CD4-positive, alpha-beta T cell treated with Interleukin-15 for 1 hour (primary cell): ENCODE results near the gene WFIKKN2.
"Not testable (repeated sequence)": the region's sequence is repeated elsewhere in the genome, so short reads cannot be mapped to it uniquely, and the experiment has no call there.

Experiments used
- DNase-seq: peaks from one replicate; pipeline ENCODE4 v3.0.0-alpha.2; 2020

The WFIKKN2 gene, protein sequence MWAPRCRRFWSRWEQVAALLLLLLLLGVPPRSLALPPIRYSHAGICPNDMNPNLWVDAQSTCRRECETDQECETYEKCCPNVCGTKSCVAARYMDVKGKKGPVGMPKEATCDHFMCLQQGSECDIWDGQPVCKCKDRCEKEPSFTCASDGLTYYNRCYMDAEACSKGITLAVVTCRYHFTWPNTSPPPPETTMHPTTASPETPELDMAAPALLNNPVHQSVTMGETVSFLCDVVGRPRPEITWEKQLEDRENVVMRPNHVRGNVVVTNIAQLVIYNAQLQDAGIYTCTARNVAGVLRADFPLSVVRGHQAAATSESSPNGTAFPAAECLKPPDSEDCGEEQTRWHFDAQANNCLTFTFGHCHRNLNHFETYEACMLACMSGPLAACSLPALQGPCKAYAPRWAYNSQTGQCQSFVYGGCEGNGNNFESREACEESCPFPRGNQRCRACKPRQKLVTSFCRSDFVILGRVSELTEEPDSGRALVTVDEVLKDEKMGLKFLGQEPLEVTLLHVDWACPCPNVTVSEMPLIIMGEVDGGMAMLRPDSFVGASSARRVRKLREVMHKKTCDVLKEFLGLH

DNA sequence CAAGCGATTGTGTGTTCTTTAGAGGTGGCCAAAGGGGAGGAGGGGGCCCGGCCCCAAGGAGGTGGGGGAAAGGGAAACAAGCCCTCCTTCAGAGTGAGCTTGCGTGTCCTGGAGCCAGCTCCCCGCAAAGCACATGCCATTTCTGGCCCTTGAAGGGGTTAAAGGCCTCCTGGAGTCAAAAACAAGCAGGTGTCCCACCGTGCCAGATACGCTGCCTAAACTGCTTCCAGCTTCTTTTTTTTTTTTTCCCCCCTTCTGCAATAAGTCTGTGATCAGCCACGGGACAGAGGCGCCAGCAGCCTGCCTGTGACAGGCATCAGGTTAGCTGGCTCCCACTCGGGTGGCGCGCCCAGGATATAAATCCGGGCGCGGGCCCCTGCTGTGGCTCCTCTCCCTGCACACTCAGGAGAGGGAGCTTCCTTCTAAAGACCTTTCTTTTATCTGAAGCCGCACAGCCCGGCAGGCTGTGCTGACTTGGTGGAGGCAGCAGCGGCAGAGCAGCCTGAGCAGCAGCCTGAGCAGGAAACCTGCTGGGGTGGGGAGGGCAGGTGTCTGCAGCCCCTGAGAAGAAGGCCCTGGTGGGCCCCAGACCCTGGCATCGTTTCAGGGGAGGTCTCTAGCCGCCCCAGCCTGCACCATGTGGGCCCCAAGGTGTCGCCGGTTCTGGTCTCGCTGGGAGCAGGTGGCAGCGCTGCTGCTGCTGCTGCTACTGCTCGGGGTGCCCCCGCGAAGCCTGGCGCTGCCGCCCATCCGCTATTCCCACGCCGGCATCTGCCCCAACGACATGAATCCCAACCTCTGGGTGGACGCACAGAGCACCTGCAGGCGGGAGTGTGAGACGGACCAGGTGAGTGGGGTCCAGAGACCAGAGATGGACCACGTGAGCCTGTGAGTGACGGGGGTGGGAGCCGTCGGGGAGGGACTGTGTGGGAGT lies at the start of gene WFIKKN2:
WFIKKN2 (plus strand) TSS at position 286 of the 934 bp plus-strand sequence; CDS start at position 638, 352 bp downstream.
- DNase-seq, result no peak

DNA sequence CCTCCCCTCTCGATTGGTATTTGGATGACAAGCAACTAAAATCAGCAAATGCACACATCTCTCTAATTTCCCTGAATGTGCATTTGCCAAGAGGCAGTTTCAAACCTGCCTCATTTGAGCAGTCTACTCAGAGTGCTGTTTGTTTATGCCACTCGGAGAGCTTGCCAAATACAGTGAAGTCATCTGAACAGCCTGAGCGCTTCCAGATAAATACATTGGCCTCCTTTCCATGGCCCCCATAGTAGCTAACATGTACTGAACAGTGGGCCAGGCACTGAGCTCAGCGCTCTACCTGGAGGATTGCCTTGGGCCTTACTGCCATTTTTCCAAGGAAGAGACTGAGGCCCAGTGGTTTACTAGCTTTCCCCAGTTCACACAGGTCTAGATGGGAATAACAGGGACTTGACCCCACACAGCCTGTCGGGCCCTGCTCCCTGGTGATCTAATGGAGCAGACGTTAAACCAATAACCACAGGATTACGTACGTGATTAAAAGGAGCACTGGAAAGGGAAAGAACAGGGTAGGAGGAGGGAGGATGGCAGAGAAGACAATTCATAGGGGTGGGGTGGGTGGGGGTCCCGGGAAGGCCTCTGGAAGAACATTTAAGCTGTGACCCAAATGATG lies 49.3 kb upstream of the WFIKKN2 start:
- DNase-seq, result no peak

DNA sequence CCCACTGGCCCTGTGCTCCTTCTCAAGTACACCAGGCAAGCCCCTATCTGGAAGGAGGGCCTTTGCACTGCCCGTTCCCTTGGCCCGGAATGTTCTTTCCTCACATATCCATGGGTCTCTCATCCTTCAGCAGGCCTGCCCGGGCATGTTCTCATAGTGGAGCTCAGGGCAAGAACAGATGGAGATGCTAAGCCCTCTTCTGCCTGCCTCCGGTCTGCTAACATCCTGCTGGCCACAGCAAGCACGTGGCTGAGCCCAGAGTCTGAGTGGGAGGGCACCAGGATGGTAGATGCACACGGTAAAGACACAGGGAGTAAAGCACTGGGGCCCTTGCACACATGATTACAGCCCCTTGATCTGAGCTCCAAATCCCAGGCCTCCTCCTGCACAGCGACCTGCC lies 48.3 kb upstream of the WFIKKN2 start:
- DNase-seq, result no peak

DNA sequence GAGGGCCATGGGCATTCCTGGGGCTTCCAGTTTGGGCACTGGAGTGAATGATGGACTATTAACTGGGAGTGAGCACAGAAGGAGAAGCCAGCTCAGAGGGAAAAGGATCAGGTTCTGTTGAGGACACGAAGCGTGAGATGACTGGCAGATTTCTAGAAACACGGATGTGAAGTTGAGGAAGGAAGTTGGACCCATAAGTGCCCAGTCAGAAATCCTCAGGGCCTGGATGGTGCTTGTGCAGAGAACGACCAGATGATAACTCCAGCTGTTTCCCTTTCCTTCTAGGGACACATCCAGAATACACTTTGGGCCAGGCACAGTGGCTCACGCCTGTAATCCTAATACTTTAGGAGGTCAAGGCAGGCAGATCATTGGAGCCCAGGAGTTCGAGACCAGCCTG lies 44.8 kb upstream of the WFIKKN2 start:
- DNase-seq, result no peak

DNA sequence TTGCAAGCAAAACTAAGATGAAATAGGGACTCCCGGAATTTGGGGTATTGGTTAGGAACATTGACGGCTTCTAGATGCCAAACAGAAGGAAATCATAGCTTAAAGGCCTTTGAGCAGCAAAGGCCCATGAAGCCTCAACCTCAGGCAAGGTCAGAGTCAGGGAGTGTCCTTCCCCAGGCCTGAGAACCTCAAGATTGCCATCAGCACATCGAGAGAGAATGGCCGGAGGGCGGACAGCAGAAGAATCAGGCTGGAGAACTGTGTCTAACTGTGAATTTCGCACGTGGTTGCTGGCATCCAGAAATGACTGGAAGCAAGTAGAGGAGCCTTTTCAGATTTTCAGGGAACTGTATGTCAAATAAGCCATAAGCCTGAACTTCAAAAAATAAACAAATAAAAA lies 43.3 kb upstream of the WFIKKN2 start:
- DNase-seq, result no peak

DNA sequence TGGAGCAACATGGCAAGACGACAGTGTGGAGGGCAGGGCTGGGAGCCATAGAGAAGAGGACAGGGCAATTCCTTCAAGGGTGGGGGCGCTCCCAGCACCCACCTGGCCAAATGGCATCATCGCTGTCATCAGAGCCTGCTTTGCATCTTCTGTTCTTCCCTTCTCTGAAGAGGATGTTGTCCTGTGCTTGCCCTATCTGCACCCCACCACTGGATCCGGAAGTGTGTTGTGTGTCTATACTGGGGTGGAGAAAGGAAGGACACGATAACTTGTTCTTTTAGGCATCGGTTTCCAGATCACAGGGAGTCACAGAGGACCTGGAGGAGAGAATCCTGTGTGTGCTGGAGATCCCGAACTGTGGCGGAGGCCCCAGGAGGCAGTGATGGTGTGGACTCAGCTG lies 42.4 kb upstream of the WFIKKN2 start:
- peak; percentile 23 for DNase-seq

DNA sequence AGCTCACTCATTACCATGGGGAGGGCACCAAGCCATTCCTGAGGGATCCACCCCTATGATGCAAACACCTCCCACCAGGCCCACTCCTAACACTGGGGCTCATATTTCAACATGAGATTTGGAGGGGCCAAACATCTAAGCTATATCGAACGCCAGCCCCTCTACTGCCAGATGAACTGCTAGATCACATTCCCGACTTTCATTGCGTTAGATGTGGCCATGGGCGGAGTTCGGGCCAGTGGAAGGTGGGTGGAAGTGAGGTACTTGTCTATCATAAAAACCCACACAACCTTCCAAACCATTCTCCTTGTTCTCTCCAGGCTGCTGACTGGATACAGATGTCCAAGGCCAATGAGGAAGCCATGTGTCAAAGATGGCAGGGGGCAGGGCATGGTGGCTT lies 41.0 kb upstream of the WFIKKN2 start:
- no peak for DNase-seq

DNA sequence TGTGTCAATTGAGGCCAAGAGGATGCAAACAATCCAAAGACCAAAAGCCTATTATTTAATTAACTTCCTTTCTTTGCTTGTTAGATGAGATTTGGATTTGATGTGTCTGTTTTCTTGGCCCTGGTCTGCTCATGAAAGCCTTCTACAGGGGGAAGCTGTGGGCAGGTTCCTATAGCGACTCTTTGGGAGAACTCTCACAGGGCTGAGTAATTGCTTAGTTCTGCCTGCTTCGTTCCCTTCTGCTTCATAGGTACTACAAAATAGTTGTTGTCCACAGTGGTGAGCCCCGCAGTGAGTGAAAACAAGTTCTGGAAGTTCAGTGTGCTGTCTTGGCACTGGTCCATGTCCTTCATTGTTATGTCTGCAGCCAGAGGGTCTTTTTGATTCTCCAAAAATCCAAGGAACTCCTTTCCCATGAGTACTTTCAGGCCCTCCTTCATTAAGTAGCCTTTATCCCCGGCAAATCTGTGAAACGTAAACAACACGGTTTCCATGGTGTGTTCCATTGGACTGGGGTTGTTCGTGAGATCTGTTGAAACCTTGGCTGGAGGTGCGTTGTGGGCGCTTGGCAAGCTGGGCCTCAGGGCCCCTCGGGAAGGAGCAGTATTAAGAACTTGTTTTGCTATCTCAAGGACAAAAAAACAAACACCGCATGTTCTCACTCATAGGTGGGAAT lies 38.1 kb upstream of the WFIKKN2 start:
- no peak for DNase-seq

DNA sequence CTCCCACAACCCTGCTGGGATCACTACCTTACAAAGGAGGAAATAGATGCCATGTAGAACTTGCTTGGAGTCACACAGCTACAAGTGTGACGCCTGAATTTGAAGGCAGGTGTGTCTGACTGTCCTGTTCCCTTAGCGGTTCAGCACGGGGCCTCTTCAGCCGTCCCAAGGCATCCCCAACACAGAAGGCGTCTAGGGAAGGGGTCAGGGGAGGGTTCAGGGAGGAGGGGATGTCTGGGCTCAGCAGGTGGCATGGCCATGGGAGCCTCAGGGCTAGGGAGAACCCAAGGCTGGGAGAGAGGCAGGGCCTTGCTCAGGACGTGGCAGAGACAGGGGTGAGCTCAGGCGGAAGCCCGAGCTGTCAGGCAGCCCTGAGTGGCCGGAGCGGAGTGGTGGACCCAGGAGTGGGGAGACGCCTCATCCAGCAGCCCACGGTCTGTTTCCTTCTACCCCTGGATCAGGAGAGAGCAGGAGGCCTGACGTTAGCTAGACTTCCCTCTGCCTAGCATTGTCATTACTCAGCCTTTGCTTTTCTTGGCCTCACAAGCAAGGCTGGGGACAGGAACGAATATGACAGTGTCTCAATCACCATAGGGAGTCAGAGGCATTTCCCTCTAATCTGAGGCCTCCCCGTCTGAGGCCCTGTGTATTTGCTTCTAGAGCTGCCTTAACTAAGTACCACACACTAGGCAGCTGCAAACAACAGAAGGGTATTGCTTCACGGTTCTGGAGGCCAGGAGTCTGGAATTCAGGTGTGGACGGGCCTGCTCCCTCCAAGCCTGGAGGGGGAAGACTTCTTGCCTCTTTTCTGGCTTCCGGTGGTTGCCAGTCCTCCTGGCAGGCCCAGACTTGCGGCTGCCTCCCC lies 36.7 kb upstream of the WFIKKN2 start:
- no peak for DNase-seq

DNA sequence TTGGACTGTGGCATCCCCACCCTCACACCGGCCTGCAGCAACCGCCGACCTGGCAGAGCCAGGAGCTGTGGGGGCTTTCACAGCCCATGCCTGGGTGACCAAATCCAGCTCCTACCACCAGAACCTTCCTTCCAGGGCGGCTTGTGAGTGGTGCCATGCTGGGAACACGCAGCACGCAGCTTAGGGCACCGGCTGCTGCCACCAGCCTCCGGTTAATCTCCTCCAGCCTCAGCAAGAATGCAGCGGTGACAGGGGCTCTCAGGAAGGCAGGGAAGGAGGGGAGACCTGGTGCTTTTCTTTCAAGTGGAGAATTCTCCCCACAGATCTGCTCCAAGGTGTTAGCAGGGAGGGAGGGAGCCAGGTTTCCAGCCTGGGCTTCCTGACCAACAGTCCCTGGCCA lies 35.8 kb upstream of the WFIKKN2 start:
- no peak for DNase-seq

DNA sequence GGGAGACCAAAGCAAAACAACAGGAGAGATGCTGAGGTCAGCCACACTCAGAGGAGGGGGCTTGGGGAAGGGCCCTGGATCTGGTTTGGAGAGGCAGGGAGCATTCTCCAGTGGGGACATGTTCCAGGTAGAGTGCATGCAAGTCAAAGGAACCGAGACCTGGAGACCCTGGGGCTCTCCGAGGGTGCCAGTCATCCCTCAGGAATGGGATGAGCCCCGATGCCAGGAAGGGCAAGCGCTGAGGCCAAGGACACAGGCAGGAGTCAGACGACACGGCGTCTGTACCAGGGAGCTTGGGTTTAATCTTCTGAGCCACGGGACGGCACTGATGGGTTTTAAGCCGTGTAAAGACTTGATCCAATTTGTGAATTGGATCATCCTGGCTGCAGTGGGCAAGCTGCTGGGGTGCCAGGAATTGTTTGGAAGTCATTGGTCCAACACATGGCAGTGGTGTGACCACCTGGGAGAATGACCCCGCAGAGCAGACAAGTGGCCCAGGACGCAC lies 35.1 kb upstream of the WFIKKN2 start:
- DNase-seq, result no peak

DNA sequence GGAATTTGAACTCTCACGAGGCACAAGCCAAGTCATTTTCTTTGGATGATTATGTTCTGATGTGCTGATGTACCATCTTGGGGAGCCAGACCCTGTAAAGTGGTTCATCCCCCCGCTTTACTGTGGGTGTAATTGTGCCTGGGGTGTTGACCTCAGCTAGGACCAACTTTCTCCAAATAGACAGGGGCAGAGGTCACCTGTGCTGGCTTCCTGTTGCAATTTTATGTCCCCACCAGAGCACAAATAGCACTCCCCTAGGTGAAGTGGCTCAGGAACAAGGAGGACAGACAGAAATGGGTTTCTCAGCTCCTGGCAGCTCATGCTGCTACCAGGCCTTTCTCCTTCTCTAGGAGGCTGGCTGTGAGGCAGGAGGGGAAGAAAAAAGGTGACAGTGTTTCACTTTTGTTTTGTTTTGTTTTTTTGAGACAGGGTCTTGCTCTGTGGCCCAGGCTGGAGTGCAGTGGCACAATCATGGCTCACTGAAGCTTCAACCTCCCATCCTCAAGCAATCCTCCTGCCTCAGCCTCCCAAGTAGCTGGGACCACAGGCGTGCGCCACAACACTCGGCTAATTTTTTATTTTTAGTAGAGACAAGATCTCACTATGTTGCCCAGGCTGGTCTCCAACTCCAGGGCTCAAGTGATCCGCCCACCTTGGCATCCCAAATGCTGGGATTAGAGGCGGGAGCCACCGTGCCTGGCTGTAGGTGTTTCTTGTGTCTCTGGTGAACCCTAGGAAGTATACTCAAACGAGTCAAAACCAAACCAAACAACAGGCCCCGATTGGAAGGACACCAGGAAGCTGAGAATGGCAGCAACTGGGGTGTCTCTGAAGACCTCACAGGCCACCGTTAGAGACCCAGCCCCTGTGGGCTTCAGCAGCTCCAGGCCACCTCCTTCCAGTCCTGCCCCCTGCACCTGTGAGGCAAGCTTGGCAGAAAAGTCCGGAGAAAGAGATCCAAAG lies 32.5 kb upstream of the WFIKKN2 start:
- no peak for DNase-seq

DNA sequence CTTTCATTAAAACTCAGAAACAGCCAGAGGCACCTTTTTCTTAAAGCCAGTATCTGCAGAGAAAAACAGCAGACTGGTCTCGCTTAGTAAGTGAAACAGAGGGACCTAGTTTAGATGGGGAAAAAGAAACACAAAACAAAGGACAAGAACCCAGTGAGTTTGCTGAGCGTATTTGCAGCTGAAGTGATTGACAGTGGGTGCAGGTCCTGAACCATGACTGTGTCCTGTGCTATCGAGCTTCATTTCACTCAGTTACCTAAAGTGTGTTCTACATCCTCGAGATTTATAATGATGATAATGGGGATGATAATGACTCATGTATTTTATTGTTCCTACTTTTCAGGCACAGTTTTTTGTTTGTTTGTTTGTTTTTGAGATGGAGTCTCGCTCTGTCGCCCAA lies 31.7 kb upstream of the WFIKKN2 start:
- DNase-seq, result no peak

DNA sequence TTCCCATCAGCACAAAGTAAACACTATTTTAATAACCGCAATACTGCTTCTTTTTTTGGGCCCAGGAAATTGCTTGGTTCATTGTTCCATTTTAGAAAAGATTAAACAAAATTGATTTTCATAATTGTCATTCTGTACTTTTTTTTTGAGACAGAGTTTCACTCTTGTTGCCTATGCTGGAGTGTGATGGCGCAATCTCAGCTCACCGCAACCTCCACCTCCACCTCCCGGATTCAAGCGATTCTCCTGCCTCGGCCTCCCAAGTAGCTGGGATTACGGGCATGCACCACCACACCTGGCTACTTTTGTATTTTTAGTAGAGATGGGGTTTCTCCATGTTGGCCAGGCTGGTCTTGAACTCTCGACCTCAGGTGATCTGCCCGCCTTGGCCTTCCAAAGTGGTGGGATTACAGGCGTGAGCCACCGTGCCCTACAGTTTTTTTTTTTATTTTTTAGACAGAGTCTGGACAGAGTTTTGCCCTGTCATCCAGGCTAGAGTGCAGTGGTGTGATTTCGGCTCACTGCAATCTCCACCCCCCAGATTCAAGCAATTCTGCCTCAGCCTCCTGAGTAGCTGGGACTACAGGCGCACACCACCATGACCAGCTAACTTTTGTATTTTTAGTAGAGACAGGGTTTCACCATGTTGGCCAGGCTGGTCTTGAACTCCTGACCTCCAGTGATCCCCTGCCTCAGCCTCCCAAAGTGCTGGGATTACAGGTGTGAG lies 30.5 kb upstream of the WFIKKN2 start:
- not testable (repeated sequence) for DNase-seq

DNA sequence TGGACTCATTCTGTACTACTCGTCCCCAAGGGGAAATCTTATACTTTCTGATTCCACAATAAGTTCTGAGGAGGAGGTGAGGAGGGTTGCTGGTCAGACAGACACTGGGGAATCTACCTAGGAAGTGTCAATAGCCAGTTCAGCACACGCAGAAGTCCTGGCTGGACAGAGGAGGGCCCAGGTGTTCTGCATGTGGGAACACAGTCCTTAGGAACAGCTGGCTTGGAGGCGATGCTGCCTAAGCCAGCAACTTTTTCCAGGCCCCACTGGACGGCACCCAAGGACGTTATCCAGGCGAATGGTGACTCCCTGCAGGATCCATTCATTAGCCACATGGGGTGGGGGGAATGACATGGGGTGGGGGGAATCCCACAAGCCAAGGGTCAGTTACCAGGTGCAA lies 29.9 kb upstream of the WFIKKN2 start:
- no peak for DNase-seq

DNA sequence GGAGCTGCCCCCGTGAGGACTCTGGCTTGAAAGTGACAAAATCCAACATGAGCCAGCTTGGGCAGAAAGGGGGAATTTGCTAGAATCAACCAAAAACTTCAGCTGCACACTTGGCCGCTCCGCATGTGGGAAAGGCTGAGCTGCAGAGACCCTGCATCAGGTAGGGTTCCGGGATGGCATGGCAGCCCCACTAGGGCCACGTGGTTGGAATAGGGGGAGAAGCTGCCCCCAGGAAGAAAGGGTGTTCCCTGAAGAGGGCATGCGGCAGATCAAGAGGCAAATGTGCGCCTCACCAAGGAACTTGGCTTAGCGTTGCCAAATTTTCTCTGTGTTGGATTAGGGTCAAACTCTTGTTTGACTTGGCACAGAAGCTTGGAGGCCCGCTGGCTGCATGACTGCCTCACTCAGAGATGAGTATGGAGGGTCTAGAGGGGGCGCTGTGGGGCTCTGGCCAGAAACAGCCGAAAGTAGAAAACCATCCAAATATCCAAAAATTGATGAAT lies 29.2 kb upstream of the WFIKKN2 start:
- no peak for DNase-seq

DNA sequence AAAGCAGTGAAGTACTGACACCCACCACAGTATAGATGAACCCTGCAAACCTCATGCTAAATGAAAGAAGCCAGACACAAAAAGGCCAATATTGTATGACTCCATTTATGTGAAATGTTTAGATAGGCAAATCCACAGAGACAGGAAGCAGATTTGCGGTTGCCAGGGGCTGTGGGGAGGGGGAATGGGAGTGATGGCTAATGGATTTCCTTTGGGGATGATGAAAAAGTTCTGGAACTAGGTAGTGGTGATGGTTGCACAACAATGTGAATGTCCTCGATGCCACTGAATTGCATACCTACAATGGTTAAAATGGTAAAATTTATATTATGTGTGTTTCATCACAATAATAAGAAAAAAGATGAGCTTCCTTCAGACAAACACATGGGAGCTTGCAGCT lies 28.4 kb upstream of the WFIKKN2 start:
- no peak for DNase-seq

DNA sequence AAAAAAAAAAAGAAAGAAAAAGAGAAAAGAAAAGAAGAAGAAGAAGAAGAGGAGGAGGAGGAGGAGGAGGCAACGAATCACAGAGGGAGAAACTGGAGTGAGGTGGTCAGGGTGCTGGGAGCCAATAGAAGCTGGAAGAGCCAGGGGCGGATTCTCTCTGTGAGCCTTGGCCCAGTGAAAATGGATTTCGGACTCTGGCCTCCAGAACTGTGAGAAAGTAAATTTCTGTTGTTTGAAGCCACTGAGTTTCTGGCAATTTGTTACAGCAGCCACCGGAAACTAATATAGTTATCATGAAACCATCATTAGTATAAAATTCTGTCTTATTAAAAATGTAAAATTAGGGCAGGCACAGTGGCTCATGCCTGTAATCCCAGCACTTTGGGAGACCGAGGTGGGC lies 27.7 kb upstream of the WFIKKN2 start:
- DNase-seq, result no peak

DNA sequence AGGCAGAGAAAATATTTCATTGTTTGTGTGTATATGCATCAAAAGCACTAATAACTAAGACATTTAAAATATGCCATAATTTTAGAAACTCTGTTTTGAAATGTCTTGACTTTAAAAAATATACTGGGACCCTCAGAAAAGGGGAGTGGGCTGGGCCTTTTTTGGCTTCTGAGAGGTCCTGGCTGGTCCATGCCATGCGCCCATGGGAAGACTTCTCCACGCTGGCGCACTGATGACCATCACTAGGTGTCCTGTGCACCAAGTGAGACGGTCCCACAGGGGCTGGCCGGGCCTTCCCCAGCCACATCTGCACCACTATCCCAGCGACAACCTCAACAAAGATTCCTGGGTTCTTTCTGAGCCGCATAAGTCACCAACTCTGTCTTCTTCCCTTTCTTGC lies 27.0 kb upstream of the WFIKKN2 start:
- no peak for DNase-seq
